ENCODE results near the gene DNER. TPM values are rescaled to one million over a fixed set of nuclear protein-coding genes. Genes with fewer than 3 reads are reported as not detected.

The DNER gene
- total and polyA plus RNA-seq, 2 donors = 2.9 to 4.4 TPM

- no peaks in the 10 kb centered on the region for H3K36me3 ChIP-seq (ENCODE audit: insufficient read depth)
- no peak overlapping the region for H3K4me3 ChIP-seq (ENCODE audit: low read depth, low read length)
- no peak for DNase-seq (ENCODE audit: extremely low spot score)
- H3K27ac ChIP-seq (ENCODE audit: low read depth) = no peak overlapping the region
- WGBS = 71% methylated on average over 7 of the region's 7 CpGs
- H3K4me1 ChIP-seq (ENCODE audit: insufficient read depth) = no peaks in the 10 kb centered on the region
Measured at GRCh38 chr2:229612384-229612971, 101.9 kb downstream of the DNER start.

DNA sequence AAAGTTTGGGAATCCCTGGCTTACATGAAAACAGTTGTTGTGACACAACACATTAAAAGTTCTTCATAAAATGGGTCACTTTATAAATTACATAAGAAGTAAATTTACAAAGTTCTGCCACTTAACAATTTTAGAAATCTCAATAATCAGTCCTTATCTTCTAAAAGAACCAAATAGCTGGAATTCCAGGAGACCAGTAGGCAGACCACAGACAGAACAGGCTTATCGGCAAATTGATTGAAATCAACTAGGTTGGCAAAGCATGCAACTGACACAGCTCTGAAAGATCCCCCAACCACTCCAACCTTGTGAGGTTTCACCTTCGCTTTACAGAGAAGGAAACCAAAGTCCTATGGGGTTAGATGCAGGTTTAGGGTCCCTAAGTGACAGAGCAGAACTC is 103.0 kb downstream of the DNER start:
- DNase-seq (ENCODE audit: extremely low spot score) = no peak
- Histone ChIP-seq H3K27ac (ENCODE audit: low read depth) (no peak overlapping the region), H3K4me3 (ENCODE audit: low read depth, low read length) (no peak overlapping the region), H3K4me1 (ENCODE audit: insufficient read depth) (no peaks in the 10 kb centered on the region), H3K36me3 (ENCODE audit: insufficient read depth) (no peaks in the 10 kb centered on the region)
- 87% methylated on average over 2 of the region's 2 CpGs for WGBS

- Histone ChIP-seq H3K4me1 (ENCODE audit: insufficient read depth) (no peaks in the 10 kb centered on the region), H3K36me3 (ENCODE audit: insufficient read depth) (no peaks in the 10 kb centered on the region), H3K27ac (ENCODE audit: low read depth) (no peak overlapping the region), H3K4me3 (ENCODE audit: low read depth, low read length) (no peak overlapping the region)
- WGBS = 46% methylated on average over 2 of the region's 2 CpGs
- DNase-seq (ENCODE audit: extremely low spot score) = no peak
Measured at GRCh38 chr2:229610872-229611271, 103.5 kb downstream of the DNER start.

DNA sequence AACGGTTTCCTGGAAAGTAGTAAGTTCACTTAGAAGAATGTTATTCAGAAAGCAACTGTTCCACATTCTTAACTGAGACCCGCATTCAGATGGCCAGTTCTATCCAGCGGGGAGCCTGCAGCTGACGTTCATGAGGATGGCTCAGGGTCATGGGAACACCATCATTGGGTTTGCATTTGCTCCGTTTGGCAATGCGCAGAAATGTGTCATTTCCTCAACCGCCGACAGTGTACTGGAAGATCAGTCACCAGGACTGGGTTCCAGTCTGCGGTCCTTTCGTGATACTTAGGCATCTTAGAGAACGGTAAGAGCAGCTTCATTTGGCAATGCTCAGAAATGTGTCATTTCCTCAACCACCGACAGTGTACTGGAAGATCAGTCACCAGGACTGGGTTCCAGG is 104.0 kb downstream of the DNER start:
- H3K36me3 ChIP-seq (ENCODE audit: insufficient read depth) = no peaks in the 10 kb centered on the region
- H3K27ac ChIP-seq (ENCODE audit: low read depth) = no peak overlapping the region
- H3K4me1 ChIP-seq (ENCODE audit: insufficient read depth) = no peaks in the 10 kb centered on the region
- no peak for DNase-seq (ENCODE audit: extremely low spot score)
- 94% methylated on average over 12 of the region's 12 CpGs for WGBS
- H3K4me3 ChIP-seq (ENCODE audit: low read depth, low read length) = no peak overlapping the region

DNA sequence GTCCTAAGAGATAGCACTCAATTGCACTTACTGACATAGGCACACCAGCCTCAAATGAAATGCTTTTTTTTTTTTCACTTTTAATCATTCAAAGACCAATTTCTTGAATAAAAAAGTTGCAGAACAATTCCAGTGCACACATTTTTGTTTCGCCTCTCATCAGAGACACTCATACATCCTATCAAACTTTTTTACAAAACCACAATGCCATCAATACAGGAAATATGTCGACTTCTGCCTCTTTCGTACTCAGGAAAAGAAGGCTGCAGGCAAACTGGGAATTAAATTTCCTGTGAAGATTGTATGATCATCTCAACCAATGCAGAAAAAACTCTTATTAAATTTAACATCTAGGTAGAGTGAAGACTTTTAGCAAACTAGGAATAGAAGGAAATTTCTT is 112.4 kb downstream of the DNER start:
- Histone ChIP-seq H3K4me1 (ENCODE audit: insufficient read depth) (no peaks in the 10 kb centered on the region), H3K4me3 (ENCODE audit: low read depth, low read length) (no peak overlapping the region), H3K36me3 (ENCODE audit: insufficient read depth) (no peaks in the 10 kb centered on the region), H3K27ac (ENCODE audit: low read depth) (no peak overlapping the region)
- WGBS = 76% methylated on average over 3 of the region's 3 CpGs
- DNase-seq (ENCODE audit: extremely low spot score) = no peak

DNA sequence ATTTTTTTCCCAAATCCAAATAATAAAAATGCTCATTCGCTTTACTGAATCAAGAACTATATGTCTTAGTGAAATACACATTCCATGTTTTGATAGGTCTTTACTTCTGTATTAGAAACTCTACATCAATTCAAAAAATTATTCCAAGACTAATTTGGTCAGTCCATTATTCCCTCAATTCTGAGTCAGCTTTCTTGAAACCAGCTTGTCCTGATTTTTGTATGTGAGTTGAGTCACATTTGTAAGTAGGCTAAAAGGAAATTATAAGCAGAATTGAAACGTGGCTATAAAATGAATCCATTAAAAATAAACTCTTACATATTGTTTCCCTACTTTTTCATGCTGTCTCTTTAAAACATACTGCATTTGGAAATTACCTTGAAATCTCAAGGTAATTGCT is 113.0 kb downstream of the DNER start:
- DNase-seq (ENCODE audit: extremely low spot score) = no peak
- H3K4me1 ChIP-seq (ENCODE audit: insufficient read depth) = no peaks in the 10 kb centered on the region
- no peaks in the 10 kb centered on the region for H3K36me3 ChIP-seq (ENCODE audit: insufficient read depth)
- no peak overlapping the region for H3K27ac ChIP-seq (ENCODE audit: low read depth)
- H3K4me3 ChIP-seq (ENCODE audit: low read depth, low read length) = no peak overlapping the region
- 57% methylated on average over 2 of the region's 2 CpGs for WGBS

GRCh38 chr2:229598227-229598626 is 116.1 kb downstream of the DNER start:
- no peak overlapping the region for H3K27ac ChIP-seq (ENCODE audit: low read depth)
- WGBS = 88% methylated on average over 3 of the region's 3 CpGs
- H3K4me1 ChIP-seq (ENCODE audit: insufficient read depth) = no peaks in the 10 kb centered on the region
- no peak overlapping the region for H3K4me3 ChIP-seq (ENCODE audit: low read depth, low read length)
- no peak for DNase-seq (ENCODE audit: extremely low spot score)
- H3K36me3 ChIP-seq (ENCODE audit: insufficient read depth) = no peaks in the 10 kb centered on the region

DNA sequence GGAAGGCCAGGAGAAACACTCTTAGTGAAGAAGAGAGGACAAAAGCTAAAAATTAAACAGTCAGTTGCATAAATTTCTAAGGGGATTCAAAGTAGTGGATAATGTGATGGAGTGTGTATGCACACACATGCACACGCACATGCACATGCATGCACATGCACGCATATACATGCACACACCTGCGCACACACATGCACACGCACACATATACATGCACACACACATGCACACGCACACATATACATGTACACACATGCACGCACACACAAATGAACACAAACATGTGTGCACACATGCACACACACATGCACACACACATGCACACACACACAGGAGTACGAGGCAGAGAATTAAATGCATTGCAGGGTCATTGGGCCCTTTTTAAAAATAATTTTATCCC is 117.6 kb downstream of the DNER start:
- WGBS = 81% methylated on average over 7 of the region's 7 CpGs
- no peak overlapping the region for H3K4me3 ChIP-seq (ENCODE audit: low read depth, low read length)
- no peak for DNase-seq (ENCODE audit: extremely low spot score)
- no peaks in the 10 kb centered on the region for H3K4me1 ChIP-seq (ENCODE audit: insufficient read depth)
- no peak overlapping the region for H3K27ac ChIP-seq (ENCODE audit: low read depth)
- H3K36me3 ChIP-seq (ENCODE audit: insufficient read depth) = no peaks in the 10 kb centered on the region

GRCh38 chr2:229591611-229592010 is 122.7 kb downstream of the DNER start:
- no peaks in the 10 kb centered on the region for H3K4me1 ChIP-seq (ENCODE audit: insufficient read depth)
- H3K27ac ChIP-seq (ENCODE audit: low read depth) = no peak overlapping the region
- 69% methylated on average over 9 of the region's 9 CpGs for WGBS
- H3K36me3 ChIP-seq (ENCODE audit: insufficient read depth) = no peaks in the 10 kb centered on the region
- H3K4me3 ChIP-seq (ENCODE audit: low read depth, low read length) = no peak overlapping the region
- DNase-seq (ENCODE audit: extremely low spot score) = no peak

DNA sequence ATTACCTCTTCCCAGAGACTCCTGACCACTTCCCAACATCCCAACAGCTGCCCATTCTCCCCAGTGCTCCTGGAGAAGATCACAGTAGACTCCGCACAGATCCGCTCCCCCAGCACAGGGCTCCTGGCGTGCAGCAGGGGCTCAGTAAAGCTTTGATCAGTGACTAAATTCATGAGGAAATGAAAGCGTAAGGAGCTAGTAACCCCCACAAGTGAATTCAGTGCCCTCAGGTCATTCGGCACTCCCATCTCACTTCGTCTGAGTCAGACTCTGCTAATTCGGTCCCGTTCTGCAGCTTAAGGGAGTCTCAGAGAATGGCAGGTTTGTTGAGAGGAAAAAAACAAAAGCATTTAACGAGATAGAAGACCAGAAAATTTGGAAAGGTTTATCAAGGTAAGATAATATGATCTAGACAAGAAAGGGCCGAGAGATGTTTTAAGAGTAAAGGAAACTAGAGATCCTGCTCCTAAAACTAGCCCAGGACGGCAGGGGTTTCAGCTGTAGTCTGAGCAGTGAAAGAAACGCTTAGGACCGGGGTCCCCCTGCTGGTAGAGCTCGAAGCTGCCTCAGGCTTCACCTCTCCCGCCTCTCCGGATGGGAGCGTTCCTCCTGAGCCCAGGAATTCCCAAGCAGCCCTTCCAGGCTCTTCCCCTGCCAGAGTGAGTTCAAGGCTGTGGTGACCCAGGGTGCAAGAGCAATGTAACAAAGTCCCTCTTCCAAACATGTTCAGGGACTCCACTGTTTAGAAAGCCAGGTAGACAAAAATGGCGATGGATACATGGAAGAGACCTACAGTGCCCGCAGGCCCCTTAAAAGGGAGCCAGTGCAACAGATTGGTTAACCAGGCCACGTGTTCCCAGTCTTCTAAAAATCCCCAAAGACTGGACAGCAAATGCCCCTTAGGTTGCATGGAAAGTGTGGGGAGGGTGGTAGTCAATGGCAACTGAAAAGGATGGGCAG is 127.3 kb downstream of the DNER start:
- Histone ChIP-seq H3K27ac (ENCODE audit: low read depth) (no peak overlapping the region), H3K4me3 (ENCODE audit: low read depth, low read length) (no peak overlapping the region), H3K36me3 (ENCODE audit: insufficient read depth) (no peaks in the 10 kb centered on the region), H3K4me1 (ENCODE audit: insufficient read depth) (no peaks in the 10 kb centered on the region)
- no peak for DNase-seq (ENCODE audit: extremely low spot score)
- 27% methylated on average over 20 of the region's 20 CpGs for WGBS

DNA sequence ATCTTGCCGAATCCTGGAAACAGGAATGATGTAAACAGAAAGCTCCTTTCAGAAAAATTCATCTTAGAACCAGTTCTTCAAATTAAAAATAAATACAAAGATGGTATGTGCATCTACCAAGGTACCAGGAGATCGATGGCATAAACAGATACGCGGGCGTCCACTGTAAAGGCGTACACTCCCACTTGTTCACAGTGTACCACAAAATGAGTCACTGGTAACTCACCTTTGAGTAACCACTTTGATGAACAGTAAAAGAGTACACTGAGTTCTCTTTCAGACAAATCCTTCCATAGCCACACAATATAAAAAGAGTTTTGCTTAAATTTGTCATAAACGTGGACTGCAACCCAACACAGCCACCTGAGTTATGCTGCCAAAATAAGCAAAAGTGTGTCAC is 128.3 kb downstream of the DNER start:
- Histone ChIP-seq H3K4me3 (ENCODE audit: low read depth, low read length) (no peak overlapping the region), H3K4me1 (ENCODE audit: insufficient read depth) (no peaks in the 10 kb centered on the region), H3K27ac (ENCODE audit: low read depth) (no peak overlapping the region), H3K36me3 (ENCODE audit: insufficient read depth) (no peaks in the 10 kb centered on the region)
- DNase-seq (ENCODE audit: extremely low spot score) = no peak
- WGBS = 83% methylated on average over 7 of the region's 7 CpGs

DNA sequence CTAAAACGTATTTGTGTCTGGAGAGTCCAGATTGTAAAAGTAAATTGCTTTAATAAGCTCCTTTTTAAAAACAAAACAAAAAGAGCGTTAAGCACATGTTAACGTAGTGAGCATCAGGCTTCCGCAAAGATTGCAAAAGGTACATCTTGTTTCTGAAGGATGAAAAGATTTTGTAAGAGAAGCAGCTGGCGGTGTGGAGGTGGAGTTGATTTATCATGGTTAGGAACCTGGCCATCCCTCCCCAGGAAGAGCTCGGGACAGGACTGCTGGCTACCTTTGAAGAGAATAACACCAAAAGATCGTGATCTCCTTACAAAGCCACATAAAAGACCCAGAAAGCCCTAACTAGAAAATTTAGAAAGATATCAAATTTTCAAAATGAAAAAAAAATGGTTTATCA is 132.2 kb downstream of the DNER start:
- no peaks in the 10 kb centered on the region for H3K36me3 ChIP-seq (ENCODE audit: insufficient read depth)
- 72% methylated on average over 7 of the region's 7 CpGs for WGBS
- no peak overlapping the region for H3K27ac ChIP-seq (ENCODE audit: low read depth)
- no peaks in the 10 kb centered on the region for H3K4me1 ChIP-seq (ENCODE audit: insufficient read depth)
- H3K4me3 ChIP-seq (ENCODE audit: low read depth, low read length) = no peak overlapping the region
- DNase-seq (ENCODE audit: extremely low spot score) = no peak

DNA sequence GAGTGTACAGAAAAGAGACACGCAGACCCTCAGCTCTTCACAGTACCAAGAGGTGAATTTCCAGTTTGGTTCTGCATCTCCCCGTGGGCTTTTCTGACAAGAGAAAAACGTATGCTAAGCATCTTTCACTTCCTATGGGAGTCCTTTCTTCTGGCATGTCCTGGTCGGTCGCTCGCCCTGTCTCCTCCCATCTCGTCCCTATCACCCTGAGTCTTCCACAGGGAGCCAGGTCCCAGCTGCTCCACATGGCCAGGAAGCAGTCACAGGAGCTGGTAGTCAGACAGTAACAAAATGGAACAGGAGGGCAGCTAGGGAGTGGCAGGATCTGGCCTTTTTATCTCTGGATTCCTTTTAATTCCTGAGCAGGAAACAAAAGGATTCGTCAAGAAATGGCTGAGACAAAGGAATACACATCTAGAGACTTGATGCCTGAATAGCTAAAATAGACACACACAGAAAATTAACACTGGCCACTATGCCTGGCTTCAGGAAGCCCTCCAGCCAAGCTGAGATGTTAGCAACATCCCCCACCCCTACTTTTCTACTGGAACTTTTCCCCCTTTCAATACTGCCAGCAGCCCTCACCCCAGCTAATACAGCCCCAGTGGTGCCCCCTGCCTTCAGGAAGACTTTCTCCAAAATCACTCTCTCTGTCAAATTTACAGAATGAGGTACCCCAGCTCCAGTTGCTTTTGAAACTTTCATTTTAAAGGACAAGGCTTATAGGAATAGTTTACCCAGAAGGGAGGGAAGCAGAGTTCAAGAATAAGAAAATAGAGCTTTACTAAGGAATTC is 136.1 kb downstream of the DNER start:
- WGBS = 50% methylated on average over 8 of the region's 8 CpGs
- Histone ChIP-seq H3K27ac (ENCODE audit: low read depth) (no peak overlapping the region), H3K36me3 (ENCODE audit: insufficient read depth) (no peaks in the 10 kb centered on the region), H3K4me1 (ENCODE audit: insufficient read depth) (no peaks in the 10 kb centered on the region), H3K4me3 (ENCODE audit: low read depth, low read length) (no peak overlapping the region)
- DNase-seq (ENCODE audit: extremely low spot score) = no peak
